ENCODE data around the gene SETD2. TPM values are rescaled to one million over a fixed set of nuclear protein-coding genes. Genes with fewer than 3 reads are reported as not detected.
"Not testable (repeated sequence)": the region's sequence is repeated elsewhere in the genome, so short reads cannot be mapped to it uniquely, and the experiment has no call there.

The SETD2 gene
- total and polyA plus RNA-seq, 2 experiments from 2014 or later = 14.2 to 36.0 TPM

DNA sequence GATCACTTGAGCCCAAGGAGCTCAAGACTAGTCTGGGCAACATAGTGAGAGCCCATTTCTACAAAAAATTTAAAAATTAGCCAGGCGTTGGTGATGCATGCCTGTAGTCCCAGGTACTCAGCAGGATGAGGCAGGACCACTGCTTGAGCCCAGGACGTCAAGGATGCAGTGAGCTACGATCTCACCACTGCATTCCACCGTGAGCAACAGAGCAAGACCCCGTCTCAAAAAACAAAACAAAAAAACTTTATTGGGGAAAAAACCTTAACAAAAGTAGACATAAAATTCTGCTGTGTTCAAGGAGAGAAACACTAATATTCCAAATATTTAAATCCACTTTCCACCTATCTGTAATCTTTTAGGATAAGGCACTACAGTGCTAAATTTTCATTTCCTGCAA, 20.8 kb downstream of the SETD2 start:
- no peak overlapping the region for H3K27ac ChIP-seq
- H3K9me3 ChIP-seq (ENCODE audit: low read depth) = no peaks in the 10 kb centered on the region
- no peaks in the 10 kb centered on the region for H3K36me3 ChIP-seq
- no peak overlapping the region for H3K4me3 ChIP-seq
- peaks cover 16% of the 10 kb centered on the region for H3K4me1 ChIP-seq (ENCODE audit: low read depth)
- no peak for TF ChIP-seq CTCF (IDR thresholded peaks at IDR 0.05; ENCODE audit: low read depth, low read length)
- no peak for DNase-seq (ENCODE audit: low read depth in 1 of 2, low spot score in 1 of 2)
- no peaks in the 10 kb centered on the region for H3K27me3 ChIP-seq

GRCh38 chr3:47142536-47142935, 21.4 kb downstream of the SETD2 start:
- not testable (repeated sequence) for H3K4me3 ChIP-seq; H3K27ac ChIP-seq; H3K9me3 ChIP-seq (ENCODE audit: low read depth); H3K36me3 ChIP-seq; H3K27me3 ChIP-seq; DNase-seq (ENCODE audit: low read depth in 1 of 2, low spot score in 1 of 2)
- peaks cover 16% of the 10 kb centered on the region for H3K4me1 ChIP-seq (ENCODE audit: low read depth)

DNA sequence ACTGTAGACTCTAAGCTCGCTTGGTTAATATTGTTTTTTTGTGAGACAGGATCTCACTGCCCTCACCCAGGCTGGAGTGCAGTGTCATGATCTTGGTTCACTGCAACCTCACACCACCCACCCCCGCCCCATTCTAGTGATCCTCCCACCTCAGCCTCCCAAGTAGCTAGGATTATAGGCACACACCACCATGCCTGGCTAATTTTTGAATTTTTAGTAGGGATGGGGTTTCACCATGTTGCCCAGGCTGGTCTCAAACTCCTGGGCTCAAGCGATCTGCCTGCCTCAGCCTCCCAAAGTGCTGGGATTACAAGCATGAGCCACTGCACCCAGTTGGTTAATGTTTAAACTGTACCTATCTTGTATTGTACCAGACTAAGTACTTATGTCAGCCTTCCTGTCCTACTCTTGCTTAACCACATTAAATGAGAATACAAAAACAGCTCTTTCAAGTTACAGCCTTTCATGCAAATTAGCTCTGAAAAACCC, 22.9 kb downstream of the SETD2 start:
- not testable (repeated sequence) for H3K36me3 ChIP-seq; H3K27ac ChIP-seq; DNase-seq (ENCODE audit: low read depth in 1 of 2, low spot score in 1 of 2); H3K4me3 ChIP-seq; H3K27me3 ChIP-seq; H3K9me3 ChIP-seq (ENCODE audit: low read depth)
- peaks cover 16% of the 10 kb centered on the region for H3K4me1 ChIP-seq (ENCODE audit: low read depth)

GRCh38 chr3:47140553-47140952, 23.4 kb downstream of the SETD2 start:
- not testable (repeated sequence) for H3K9me3 ChIP-seq (ENCODE audit: low read depth); H3K27me3 ChIP-seq; H3K27ac ChIP-seq; DNase-seq (ENCODE audit: low read depth in 1 of 2, low spot score in 1 of 2); H3K4me3 ChIP-seq; H3K36me3 ChIP-seq
- H3K4me1 ChIP-seq (ENCODE audit: low read depth) = peaks cover 16% of the 10 kb centered on the region

GRCh38 chr3:47134311-47134710, 29.6 kb downstream of the SETD2 start:
- Histone ChIP-seq H3K9me3 (ENCODE audit: low read depth) (no peaks in the 10 kb centered on the region), H3K27me3 (no peaks in the 10 kb centered on the region), H3K4me1 (ENCODE audit: low read depth) (no peaks in the 10 kb centered on the region), H3K27ac (peak overlapping the region; percentile 67), H3K36me3 (no peaks in the 10 kb centered on the region), H3K4me3 (no peak overlapping the region)
- DNase-seq (ENCODE audit: low read depth in 1 of 2, low spot score in 1 of 2) = no peak
- TF ChIP-seq CTCF (IDR thresholded peaks at IDR 0.05; ENCODE audit: low read depth, low read length) = no peak

GRCh38 chr3:47133641-47134040, 30.3 kb downstream of the SETD2 start:
- no peaks in the 10 kb centered on the region for H3K36me3 ChIP-seq
- no peak overlapping the region for H3K27ac ChIP-seq
- no peak for TF ChIP-seq CTCF (IDR thresholded peaks at IDR 0.05; ENCODE audit: low read depth, low read length)
- DNase-seq (ENCODE audit: low read depth in 1 of 2, low spot score in 1 of 2) = no peak
- H3K4me3 ChIP-seq = no peak overlapping the region
- no peaks in the 10 kb centered on the region for H3K4me1 ChIP-seq (ENCODE audit: low read depth)
- no peaks in the 10 kb centered on the region for H3K9me3 ChIP-seq (ENCODE audit: low read depth)
- H3K27me3 ChIP-seq = no peaks in the 10 kb centered on the region

DNA sequence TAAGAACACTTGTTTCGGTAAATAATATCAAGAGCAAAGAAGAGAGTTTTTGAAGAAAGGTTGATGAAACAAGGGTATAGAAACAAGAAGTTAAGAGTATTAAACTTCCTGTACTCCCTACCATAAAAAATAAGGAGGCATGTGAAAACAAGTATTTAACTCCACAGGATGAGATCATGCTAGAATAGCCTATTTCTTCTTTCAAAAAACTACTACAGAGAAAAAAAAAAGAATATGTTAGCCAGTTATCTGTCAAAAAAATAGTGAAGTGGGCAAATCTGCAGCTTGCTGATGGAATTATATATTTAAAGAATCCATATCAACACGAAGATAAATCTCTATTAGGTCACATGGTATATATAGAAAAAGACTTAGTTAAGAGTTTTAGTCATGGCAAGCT, 33.4 kb downstream of the SETD2 start:
- no peak for DNase-seq (ENCODE audit: low read depth in 1 of 2, low spot score in 1 of 2)
- TF ChIP-seq CTCF (IDR thresholded peaks at IDR 0.05; ENCODE audit: low read depth, low read length) = no peak
- Histone ChIP-seq H3K27ac (no peak overlapping the region), H3K4me1 (ENCODE audit: low read depth) (no peaks in the 10 kb centered on the region), H3K4me3 (no peak overlapping the region), H3K36me3 (no peaks in the 10 kb centered on the region), H3K9me3 (ENCODE audit: low read depth) (no peaks in the 10 kb centered on the region), H3K27me3 (no peaks in the 10 kb centered on the region)
